ENCODE measurements around the gene DUSP12. TPM values are rescaled to one million over a fixed set of nuclear protein-coding genes. Genes with fewer than 3 reads are reported as not detected.
"Not testable (repeated sequence)": the region's sequence is repeated elsewhere in the genome, so short reads cannot be mapped to it uniquely, and the experiment has no call there.

The DUSP12 gene
- total RNA-seq, 2 experiments from 2014 or later, result 20.3 to 23.0 TPM

DNA sequence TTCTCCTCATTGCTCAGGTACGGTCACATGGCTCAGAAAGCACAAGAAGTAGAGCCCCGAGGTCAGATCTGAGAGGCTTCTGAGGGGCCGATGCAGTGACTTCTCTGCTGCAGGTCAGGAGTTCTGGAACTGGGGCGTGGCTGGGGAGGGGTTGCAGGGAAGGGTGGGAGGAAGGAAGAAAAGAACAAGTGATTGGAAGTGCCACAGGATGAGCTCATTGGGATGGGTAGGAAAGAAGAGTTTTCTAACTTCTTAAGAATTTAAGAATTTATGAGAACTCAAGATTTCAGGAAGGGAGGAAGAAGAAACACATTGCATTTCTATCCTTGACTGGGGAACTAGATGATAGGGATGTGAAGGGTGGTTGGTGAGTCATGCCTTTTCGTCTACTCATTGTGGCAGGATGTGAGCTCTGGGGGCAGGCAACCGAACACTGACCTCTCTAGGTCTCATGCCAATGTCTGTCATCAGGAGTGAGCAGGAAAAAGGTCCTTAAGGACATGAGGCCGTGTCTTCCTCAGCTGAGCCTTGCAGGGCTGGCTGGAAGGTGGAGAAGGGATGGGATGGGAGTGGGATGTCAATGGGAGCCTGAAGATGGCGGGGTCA lies 27.7 kb upstream of the DUSP12 start:
- Mint-ChIP-seq H3K36me3 (ENCODE audit: low read depth) (no peaks in the 10 kb centered on the region), H3K4me1 (ENCODE audit: low read depth) (peaks cover 14% of the 10 kb centered on the region), H3K27me3 (peaks cover 21% of the 10 kb centered on the region), H3K27ac (no peak overlapping the region), H3K4me3 (no peak overlapping the region), H3K9me3 (no peaks in the 10 kb centered on the region)
- H3K4me1 ChIP-seq (ENCODE audit: insufficient read depth, low read length), result peaks cover 10% of the 10 kb centered on the region
- H3K27ac ChIP-seq (ENCODE audit: low read depth in 1 of 2, low read length in 2 of 2), result no peak overlapping the region
- DNase-seq (peak in 2 of 14 experiments; percentile 55 to 64), ATAC-seq (ENCODE audit: poor library complexity) (no peak)
- H3K9me3 ChIP-seq (ENCODE audit: control insufficient read depth in 1 of 2, insufficient read depth in 1 of 2, low read length in 2 of 2), result no peaks in the 10 kb centered on the region
- intact Hi-C loops (cut with DNase I, micrococcal nuclease), result no loop called here
- CTCF ChIA-PET, result no interaction called here
- H3K27me3 ChIP-seq (ENCODE audit: control insufficient read depth in 1 of 2, insufficient read depth in 2 of 2, low read length in 2 of 2), result peaks cover 0 to 3% of the 10 kb centered on the region in 2 experiments
- TF ChIP-seq, protein P1, sequence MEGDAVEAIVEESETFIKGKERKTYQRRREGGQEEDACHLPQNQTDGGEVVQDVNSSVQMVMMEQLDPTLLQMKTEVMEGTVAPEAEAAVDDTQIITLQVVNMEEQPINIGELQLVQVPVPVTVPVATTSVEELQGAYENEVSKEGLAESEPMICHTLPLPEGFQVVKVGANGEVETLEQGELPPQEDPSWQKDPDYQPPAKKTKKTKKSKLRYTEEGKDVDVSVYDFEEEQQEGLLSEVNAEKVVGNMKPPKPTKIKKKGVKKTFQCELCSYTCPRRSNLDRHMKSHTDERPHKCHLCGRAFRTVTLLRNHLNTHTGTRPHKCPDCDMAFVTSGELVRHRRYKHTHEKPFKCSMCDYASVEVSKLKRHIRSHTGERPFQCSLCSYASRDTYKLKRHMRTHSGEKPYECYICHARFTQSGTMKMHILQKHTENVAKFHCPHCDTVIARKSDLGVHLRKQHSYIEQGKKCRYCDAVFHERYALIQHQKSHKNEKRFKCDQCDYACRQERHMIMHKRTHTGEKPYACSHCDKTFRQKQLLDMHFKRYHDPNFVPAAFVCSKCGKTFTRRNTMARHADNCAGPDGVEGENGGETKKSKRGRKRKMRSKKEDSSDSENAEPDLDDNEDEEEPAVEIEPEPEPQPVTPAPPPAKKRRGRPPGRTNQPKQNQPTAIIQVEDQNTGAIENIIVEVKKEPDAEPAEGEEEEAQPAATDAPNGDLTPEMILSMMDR (IDR thresholded peaks at IDR 0.05), result no peak
- no peaks in the 10 kb centered on the region for H3K36me3 ChIP-seq (ENCODE audit: insufficient read depth, low read length)
- H3K4me3 ChIP-seq (ENCODE audit: low read length), result no peak overlapping the region
- POLR2A ChIA-PET, result no interaction called here

DNA sequence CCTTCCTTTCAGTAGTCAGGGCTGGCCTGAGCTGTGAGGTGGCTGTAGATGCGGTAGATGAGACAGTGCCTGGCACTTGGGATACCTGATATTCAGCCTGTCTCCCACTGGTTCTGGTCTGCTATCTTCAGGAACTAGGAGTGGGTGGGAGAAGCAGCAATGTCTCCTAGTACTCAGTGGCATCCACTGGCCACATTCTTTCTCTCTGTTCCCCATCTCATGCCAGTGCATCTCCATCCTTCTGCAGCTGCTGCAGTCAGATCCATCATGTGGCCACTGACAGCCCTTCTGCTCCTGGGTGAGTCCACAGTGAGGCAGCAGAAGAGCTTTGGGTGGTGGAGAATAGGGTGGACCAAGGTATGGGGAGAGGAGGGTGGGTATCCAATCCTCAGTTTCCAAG lies 27.2 kb upstream of the DUSP12 start:
- peaks cover 14% of the 10 kb centered on the region for H3K4me1 ChIP-seq (ENCODE audit: insufficient read depth, low read length)
- Mint-ChIP-seq H3K9me3 (no peaks in the 10 kb centered on the region), H3K4me3 (no peak overlapping the region), H3K27ac (no peak overlapping the region), H3K36me3 (ENCODE audit: low read depth) (peaks cover under 1% of the 10 kb centered on the region), H3K4me1 (ENCODE audit: low read depth) (peaks cover 15% of the 10 kb centered on the region), H3K27me3 (peaks cover 16% of the 10 kb centered on the region)
- no peak overlapping the region for H3K4me3 ChIP-seq (ENCODE audit: low read length)
- ChIA-PET CTCF (interaction anchor here (1.5 kb wide), 1 partner anchor 19 kb away, joined by 3 read pairs; no protein-coding TSS in a partner anchor), POLR2A (no interaction called here)
- peaks cover 0 to 3% of the 10 kb centered on the region in 2 experiments for H3K27me3 ChIP-seq (ENCODE audit: control insufficient read depth in 1 of 2, insufficient read depth in 2 of 2, low read length in 2 of 2)
- TF ChIP-seq, protein P1 (IDR thresholded peaks at IDR 0.05), result no peak
- DNase-seq (no peak), ATAC-seq (ENCODE audit: poor library complexity) (no peak)
- no peak overlapping the region for H3K27ac ChIP-seq (ENCODE audit: low read depth in 1 of 2, low read length in 2 of 2)
- intact Hi-C loops (cut with DNase I, micrococcal nuclease), result no loop called here
- no peaks in the 10 kb centered on the region for H3K36me3 ChIP-seq (ENCODE audit: insufficient read depth, low read length)
- H3K9me3 ChIP-seq (ENCODE audit: control insufficient read depth in 1 of 2, insufficient read depth in 1 of 2, low read length in 2 of 2), result no peaks in the 10 kb centered on the region

DNA sequence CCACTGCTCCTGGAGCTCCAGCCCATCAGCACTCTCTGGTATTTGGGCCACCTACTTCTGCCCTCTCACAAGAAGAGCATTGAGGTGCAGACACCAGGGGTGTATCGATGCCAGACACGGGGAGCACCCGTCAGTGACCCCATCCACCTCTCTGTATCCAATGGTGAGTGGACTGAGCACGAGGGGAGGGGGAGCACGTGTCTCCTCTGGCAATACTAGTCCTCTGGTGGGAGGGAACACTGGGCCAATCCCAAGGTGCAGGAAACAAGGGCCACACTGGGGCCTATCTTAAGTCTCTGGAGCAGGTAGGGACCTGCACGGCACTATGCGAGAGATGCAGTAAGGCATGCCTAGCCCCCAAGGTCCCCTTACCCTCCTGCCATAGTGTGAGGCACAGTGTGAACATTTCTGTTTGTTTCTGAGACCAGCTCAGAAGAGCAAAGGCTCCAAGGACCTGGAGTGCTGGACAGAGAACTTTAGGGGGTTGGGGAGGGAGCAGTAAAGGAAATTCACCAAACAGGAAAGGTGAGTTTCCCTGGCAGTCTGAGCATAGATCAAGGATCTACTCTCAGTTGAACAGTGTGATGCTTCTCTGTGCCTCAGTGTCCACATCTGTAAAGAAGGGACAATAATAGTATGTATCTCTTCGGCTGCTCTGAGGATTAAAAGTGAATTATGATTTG lies 26.0 kb upstream of the DUSP12 start:
- no peak overlapping the region for H3K27ac Mint-ChIP-seq
- H3K9me3 Mint-ChIP-seq, result no peaks in the 10 kb centered on the region
- ChIA-PET CTCF (interaction anchor here (0.7 to 1.5 kb wide), 2 partner anchors 15 to 18 kb away, joined by 3 to 4 read pairs; no protein-coding TSS in a partner anchor), POLR2A (no interaction called here)
- Histone ChIP-seq H3K9me3 (ENCODE audit: control insufficient read depth in 1 of 2, insufficient read depth in 1 of 2, low read length in 2 of 2) (no peaks in the 10 kb centered on the region), H3K27ac (ENCODE audit: low read depth in 1 of 2, low read length in 2 of 2) (no peak overlapping the region), H3K36me3 (ENCODE audit: insufficient read depth, low read length) (no peaks in the 10 kb centered on the region), H3K4me1 (ENCODE audit: insufficient read depth, low read length) (peaks cover 24% of the 10 kb centered on the region), H3K4me3 (ENCODE audit: low read length) (no peak overlapping the region), H3K27me3 (ENCODE audit: control insufficient read depth in 1 of 2, insufficient read depth in 2 of 2, low read length in 2 of 2) (peaks cover 0 to 3% of the 10 kb centered on the region in 2 experiments)
- intact Hi-C loops (cut with DNase I, micrococcal nuclease), result no loop called here
- TF ChIP-seq, protein P1 (IDR thresholded peaks at IDR 0.05), result no peak
- ATAC-seq (ENCODE audit: poor library complexity), result no peak
- no peak for DNase-seq
- peaks cover 3% of the 10 kb centered on the region for H3K36me3 Mint-ChIP-seq (ENCODE audit: low read depth)
- H3K27me3 Mint-ChIP-seq, result peaks cover 19% of the 10 kb centered on the region
- peaks cover 25% of the 10 kb centered on the region for H3K4me1 Mint-ChIP-seq (ENCODE audit: low read depth)
- peak overlapping the region; percentile 39 for H3K4me3 Mint-ChIP-seq

DNA sequence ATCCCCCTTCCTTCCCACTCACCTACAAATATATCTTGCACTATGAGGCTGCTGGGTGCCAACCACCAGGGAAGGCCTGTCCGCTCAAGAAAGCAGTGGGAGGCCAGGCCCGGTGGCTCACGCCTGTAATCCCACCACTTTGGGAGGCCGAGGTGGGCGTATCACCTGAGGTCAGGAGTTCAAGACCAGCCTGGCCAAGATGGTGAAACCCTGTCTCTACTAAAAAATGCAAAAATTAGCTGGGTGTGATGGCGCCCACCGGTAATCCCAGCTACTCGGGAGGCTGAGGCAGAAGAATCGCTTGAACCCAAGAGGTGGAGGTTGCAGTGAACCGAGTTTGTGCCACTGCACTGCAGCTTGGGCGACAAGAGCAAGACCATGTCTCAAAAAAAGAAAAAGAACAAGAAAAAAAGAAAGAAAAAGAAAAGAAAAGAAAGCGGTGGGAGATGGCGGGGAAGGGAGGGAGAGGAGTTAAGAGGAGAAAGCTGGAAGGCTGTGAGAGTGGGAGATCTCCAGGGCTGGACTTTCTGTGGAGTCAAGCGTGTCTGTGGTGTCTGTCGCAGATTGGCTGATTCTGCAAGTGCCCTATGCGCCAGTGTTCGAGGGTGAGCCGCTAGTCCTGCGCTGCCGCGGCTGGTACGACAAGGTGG lies 24.2 kb upstream of the DUSP12 start:
- POLR2A ChIA-PET, result interaction anchor here (0.8 to 4.7 kb wide), 8 partner anchors 12 to 104 kb away, joined by 3 to 39 read pairs (median 5); partner anchors contain the start of gene DUSP12
- H3K27ac Mint-ChIP-seq, result peak overlapping the region; percentile 12
- H3K4me3 Mint-ChIP-seq, result peak overlapping the region; percentile 94

More for the DNA sequence above, 24.2 kb upstream of the DUSP12 start:
- H3K9me3 ChIP-seq (ENCODE audit: control insufficient read depth in 1 of 2, insufficient read depth in 1 of 2, low read length in 2 of 2); H3K27me3 ChIP-seq (ENCODE audit: control insufficient read depth in 1 of 2, insufficient read depth in 2 of 2, low read length in 2 of 2); H3K27ac ChIP-seq (ENCODE audit: low read depth in 1 of 2, low read length in 2 of 2); intact Hi-C loops (cut with DNase I, micrococcal nuclease); ATAC-seq (ENCODE audit: poor library complexity); H3K36me3 ChIP-seq (ENCODE audit: insufficient read depth, low read length); DNase-seq; H3K9me3 Mint-ChIP-seq; H3K36me3 Mint-ChIP-seq (ENCODE audit: low read depth): not testable (repeated sequence)
- CTCF ChIA-PET, result interaction anchor here (2.0 to 2.2 kb wide), 2 partner anchors 11 to 17 kb away, joined by 10 to 11 read pairs; no protein-coding TSS in a partner anchor
- Mint-ChIP-seq H3K27me3 (peaks cover 19% of the 10 kb centered on the region), H3K4me1 (ENCODE audit: low read depth) (peaks cover 36% of the 10 kb centered on the region)
- Histone ChIP-seq H3K4me3 (ENCODE audit: low read length) (peak overlapping the region; percentile 80), H3K4me1 (ENCODE audit: insufficient read depth, low read length) (peaks cover 31% of the 10 kb centered on the region)

Measured in CD4-positive, alpha-beta T cell (primary cell).